Measurements from ENCODE around the gene MAP7D1.

Gene MAP7D1

GRCh38 chr1:36155408-36156328 lies at the start of gene MAP7D1:
MAP7D1 (plus strand) TSS chr1:36156160; CDS start chr1:36156418, 258 bp downstream.
- peak; percentile 72 for DNase-seq (ENCODE audit: low read depth, low spot score)
- peak within 1 kb of the TSS; percentile 92 for H3K9ac ChIP-seq (ENCODE audit: insufficient read length, low read depth)
- H3K36me3 ChIP-seq (ENCODE audit: insufficient read depth, insufficient read length, low read length): peaks cover 30% of the 10 kb centered on the region
- H3K27me3 ChIP-seq (ENCODE audit: insufficient read depth, insufficient read length): peaks cover 16% of the 10 kb centered on the region
- H3K4me1 ChIP-seq (ENCODE audit: insufficient read depth, insufficient read length): peaks cover 31% of the 10 kb centered on the region
- TF ChIP-seq ZNF274 (IDR thresholded peaks at IDR 0.05; ENCODE audit: low read depth, low read length): no peak
- no peak for TF ChIP-seq YY1 (IDR thresholded peaks at IDR 0.05; ENCODE audit: insufficient read depth, insufficient read length)
- TF ChIP-seq SUZ12 (IDR thresholded peaks at IDR 0.05; ENCODE audit: extremely low read depth, insufficient read depth, insufficient read length): no peak
- H3K9me3 ChIP-seq (ENCODE audit: insufficient read depth, low read length): no peaks in the 10 kb centered on the region
- peak within 1 kb of the TSS; percentile 85 for H3K4me3 ChIP-seq (ENCODE audit: insufficient read length, low read depth)

- TF ChIP-seq ZNF274 (IDR thresholded peaks at IDR 0.05; ENCODE audit: low read depth, low read length) (no peak), YY1 (IDR thresholded peaks at IDR 0.05; ENCODE audit: insufficient read depth, insufficient read length) (no peak), SUZ12 (IDR thresholded peaks at IDR 0.05; ENCODE audit: extremely low read depth, insufficient read depth, insufficient read length) (no peak)
- H3K4me3 ChIP-seq (ENCODE audit: insufficient read length, low read depth): no peak overlapping the region
- no peaks in the 10 kb centered on the region for H3K9me3 ChIP-seq (ENCODE audit: insufficient read depth, low read length)
- peaks cover 20% of the 10 kb centered on the region for H3K4me1 ChIP-seq (ENCODE audit: insufficient read depth, insufficient read length)
- no peak for DNase-seq (ENCODE audit: low read depth, low spot score)
- no peak overlapping the region for H3K9ac ChIP-seq (ENCODE audit: insufficient read length, low read depth)
- H3K27me3 ChIP-seq (ENCODE audit: insufficient read depth, insufficient read length): no peaks in the 10 kb centered on the region
- no peaks in the 10 kb centered on the region for H3K36me3 ChIP-seq (ENCODE audit: insufficient read depth, insufficient read length, low read length)
Measured at GRCh38 chr1:36106269-36106668, 49.7 kb upstream of the MAP7D1 start.

GRCh38 chr1:36107394-36107793 lies 48.6 kb upstream of the MAP7D1 start:
- H3K4me1 ChIP-seq (ENCODE audit: insufficient read depth, insufficient read length): peaks cover 20% of the 10 kb centered on the region
- H3K9me3 ChIP-seq (ENCODE audit: insufficient read depth, low read length): no peaks in the 10 kb centered on the region
- H3K27me3 ChIP-seq (ENCODE audit: insufficient read depth, insufficient read length): no peaks in the 10 kb centered on the region
- H3K36me3 ChIP-seq (ENCODE audit: insufficient read depth, insufficient read length, low read length): no peaks in the 10 kb centered on the region
- no peak for TF ChIP-seq YY1 (IDR thresholded peaks at IDR 0.05; ENCODE audit: insufficient read depth, insufficient read length)
- H3K9ac ChIP-seq (ENCODE audit: insufficient read length, low read depth): no peak overlapping the region
- DNase-seq (ENCODE audit: low read depth, low spot score): no peak
- H3K4me3 ChIP-seq (ENCODE audit: insufficient read length, low read depth): no peak overlapping the region

GRCh38 chr1:36108314-36108713 lies 47.6 kb upstream of the MAP7D1 start:
- TF ChIP-seq SUZ12 (IDR thresholded peaks at IDR 0.05; ENCODE audit: extremely low read depth, insufficient read depth, insufficient read length): no peak
- TF ChIP-seq YY1 (IDR thresholded peaks at IDR 0.05; ENCODE audit: insufficient read depth, insufficient read length): no peak
- no peak for TF ChIP-seq ZNF274 (IDR thresholded peaks at IDR 0.05; ENCODE audit: low read depth, low read length)
- H3K9ac ChIP-seq (ENCODE audit: insufficient read length, low read depth): no peak overlapping the region
- no peaks in the 10 kb centered on the region for H3K27me3 ChIP-seq (ENCODE audit: insufficient read depth, insufficient read length)
- H3K4me3 ChIP-seq (ENCODE audit: insufficient read length, low read depth): no peak overlapping the region
- H3K4me1 ChIP-seq (ENCODE audit: insufficient read depth, insufficient read length): peaks cover 23% of the 10 kb centered on the region
- no peaks in the 10 kb centered on the region for H3K9me3 ChIP-seq (ENCODE audit: insufficient read depth, low read length)
- no peak for DNase-seq (ENCODE audit: low read depth, low spot score)
- H3K36me3 ChIP-seq (ENCODE audit: insufficient read depth, insufficient read length, low read length): no peaks in the 10 kb centered on the region

GRCh38 chr1:36109041-36109679 lies 46.8 kb upstream of the MAP7D1 start:
- Histone ChIP-seq H3K4me1 (ENCODE audit: insufficient read depth, insufficient read length) (peaks cover 27% of the 10 kb centered on the region), H3K9me3 (ENCODE audit: insufficient read depth, low read length) (no peaks in the 10 kb centered on the region), H3K27me3 (ENCODE audit: insufficient read depth, insufficient read length) (no peaks in the 10 kb centered on the region), H3K36me3 (ENCODE audit: insufficient read depth, insufficient read length, low read length) (no peaks in the 10 kb centered on the region), H3K4me3 (ENCODE audit: insufficient read length, low read depth) (no peak overlapping the region), H3K9ac (ENCODE audit: insufficient read length, low read depth) (no peak overlapping the region)
- TF ChIP-seq ZNF274 (IDR thresholded peaks at IDR 0.05; ENCODE audit: low read depth, low read length): no peak
- no peak for TF ChIP-seq SUZ12 (IDR thresholded peaks at IDR 0.05; ENCODE audit: extremely low read depth, insufficient read depth, insufficient read length)
- no peak for TF ChIP-seq YY1 (IDR thresholded peaks at IDR 0.05; ENCODE audit: insufficient read depth, insufficient read length)
- no peak for DNase-seq (ENCODE audit: low read depth, low spot score)

GRCh38 chr1:36111151-36111550 lies 44.8 kb upstream of the MAP7D1 start:
- H3K4me1 ChIP-seq (ENCODE audit: insufficient read depth, insufficient read length): peaks cover 40% of the 10 kb centered on the region
- H3K4me3 ChIP-seq (ENCODE audit: insufficient read length, low read depth): no peak overlapping the region
- H3K9ac ChIP-seq (ENCODE audit: insufficient read length, low read depth): no peak overlapping the region
- H3K27me3 ChIP-seq (ENCODE audit: insufficient read depth, insufficient read length): no peaks in the 10 kb centered on the region
- no peaks in the 10 kb centered on the region for H3K36me3 ChIP-seq (ENCODE audit: insufficient read depth, insufficient read length, low read length)
- H3K9me3 ChIP-seq (ENCODE audit: insufficient read depth, low read length): no peaks in the 10 kb centered on the region
- TF ChIP-seq ZNF274 (IDR thresholded peaks at IDR 0.05; ENCODE audit: low read depth, low read length) (no peak), SUZ12 (IDR thresholded peaks at IDR 0.05; ENCODE audit: extremely low read depth, insufficient read depth, insufficient read length) (no peak), YY1 (IDR thresholded peaks at IDR 0.05; ENCODE audit: insufficient read depth, insufficient read length) (no peak)
- DNase-seq (ENCODE audit: low read depth, low spot score): no peak

GRCh38 chr1:36112823-36113222 lies 43.1 kb upstream of the MAP7D1 start:
- Histone ChIP-seq H3K27me3 (ENCODE audit: insufficient read depth, insufficient read length) (no peaks in the 10 kb centered on the region), H3K9ac (ENCODE audit: insufficient read length, low read depth) (no peak overlapping the region), H3K4me1 (ENCODE audit: insufficient read depth, insufficient read length) (peaks cover 35% of the 10 kb centered on the region), H3K9me3 (ENCODE audit: insufficient read depth, low read length) (no peaks in the 10 kb centered on the region), H3K4me3 (ENCODE audit: insufficient read length, low read depth) (no peak overlapping the region), H3K36me3 (ENCODE audit: insufficient read depth, insufficient read length, low read length) (no peaks in the 10 kb centered on the region)
- no peak for TF ChIP-seq YY1 (IDR thresholded peaks at IDR 0.05; ENCODE audit: insufficient read depth, insufficient read length)
- no peak for TF ChIP-seq ZNF274 (IDR thresholded peaks at IDR 0.05; ENCODE audit: low read depth, low read length)
- no peak for DNase-seq (ENCODE audit: low read depth, low spot score)
